Cardiac muscle cell (in vitro differentiated cells and primary cell): Measurements from ENCODE around the gene FN3K. TPM values are rescaled to one million over a fixed set of nuclear protein-coding genes. Genes with fewer than 3 reads are reported as not detected.
A peak's percentile ranks its signal among the peaks of the same experiment; 100 is the strongest.

ENCODE experiments used
- DNase-seq, 2 donors: peaks; one replicate each; pipeline versions ENCODE4 v3.0.0 to v3.0.0-alpha.2; 2010 to 2017; ENCODE audit warnings: low read depth in 1 of 2, low spot score in 1 of 2
- H3K27ac ChIP-seq: fragments of 200-600 bp; sonication (generic); 2 replicates; pipeline ENCODE4 v1.5.1; 2016
- H3K27me3 ChIP-seq: fragments of 200-600 bp; sonication (generic); 2 replicates; pipeline ENCODE4 v1.6.0; 2016; ENCODE audit warnings: control low read depth
- H3K36me3 ChIP-seq: fragments of 200-600 bp; sonication (generic); 2 replicates; pipeline ENCODE4 v1.5.1; 2016; ENCODE audit warnings: control low read depth
- H3K4me1 ChIP-seq: fragments of 200-600 bp; sonication (generic); 2 replicates; pipeline ENCODE4 v1.8.1; 2017; ENCODE audit warnings: low read depth, mild to moderate bottlenecking, mixed run types
- H3K4me3 ChIP-seq: fragments of 200-600 bp; sonication (generic); 2 replicates; pipeline ENCODE4 v1.5.1; 2016; ENCODE audit warnings: mild to moderate bottlenecking
- H3K9me3 ChIP-seq: fragments of 200-600 bp; sonication (generic); 2 replicates; pipeline ENCODE4 v1.5.1; 2017; ENCODE audit warnings: low read depth, mild to moderate bottlenecking, control low read depth
- CTCF ChIP-seq: IDR thresholded peaks from 2 replicates; pipeline ENCODE4 v1.5.1; 2012; ENCODE audit warnings: low read depth, mild to moderate bottlenecking, low read length
- polyA plus RNA-seq: library from polyadenylated mRNA; unstranded; fragments of >200 nt; fragmentation: Nextera tagmentation; extraction: Ambion mirVana; gene quantifications from 2 replicates; pipeline ENCODE4 v1.2.1, GENCODE V29; 2016
- total RNA-seq: library from RNA; depleted of rRNA; stranded (reverse); fragments of >200 nt; gene quantifications from 2 replicates; pipeline ENCODE4 v1.2.3, GENCODE V29; 2016

The FN3K gene
- total and polyA plus RNA-seq, 2 experiments from 2014 or later, result 10.3 to 20.6 TPM

GRCh38 chr17:82754297-82755208 lies 19.1 kb downstream of the FN3K start:
- Histone ChIP-seq H3K27ac (peak overlapping the region; percentile 66), H3K4me3 (peak overlapping the region; percentile 22), H3K27me3 (no peaks in the 10 kb centered on the region), H3K4me1 (peaks cover 6% of the 10 kb centered on the region), H3K36me3 (no peaks in the 10 kb centered on the region), H3K9me3 (no peaks in the 10 kb centered on the region)
- TF ChIP-seq CTCF, result no peak
- DNase-seq, result peak in 1 of 2 donors; percentile 73

DNA sequence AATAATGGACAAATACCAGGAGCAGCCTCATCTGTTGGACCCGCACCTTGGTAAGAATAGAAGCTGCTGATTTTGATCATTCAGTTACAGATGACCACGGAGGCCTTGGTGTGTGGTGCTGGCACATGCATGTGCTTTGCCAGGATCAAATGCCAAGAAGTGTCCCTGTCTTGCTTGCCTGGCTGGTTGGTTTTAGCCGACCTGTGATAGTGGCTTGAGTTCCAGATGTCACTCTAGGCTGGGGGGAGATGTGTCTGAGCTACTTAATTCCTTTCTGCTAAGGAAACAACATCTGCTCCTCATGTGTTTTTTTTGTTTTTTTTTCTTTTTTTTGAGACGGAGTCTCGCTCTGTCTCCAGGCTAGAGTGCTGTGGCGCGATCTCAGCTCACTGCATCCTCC lies 20.8 kb downstream of the FN3K start:
- TF ChIP-seq CTCF, result no peak
- H3K36me3 ChIP-seq, result no peaks in the 10 kb centered on the region
- DNase-seq, result no peak
- no peaks in the 10 kb centered on the region for H3K27me3 ChIP-seq
- no peaks in the 10 kb centered on the region for H3K9me3 ChIP-seq
- H3K4me3 ChIP-seq, result no peak overlapping the region
- no peak overlapping the region for H3K27ac ChIP-seq
- peaks cover 6% of the 10 kb centered on the region for H3K4me1 ChIP-seq

DNA sequence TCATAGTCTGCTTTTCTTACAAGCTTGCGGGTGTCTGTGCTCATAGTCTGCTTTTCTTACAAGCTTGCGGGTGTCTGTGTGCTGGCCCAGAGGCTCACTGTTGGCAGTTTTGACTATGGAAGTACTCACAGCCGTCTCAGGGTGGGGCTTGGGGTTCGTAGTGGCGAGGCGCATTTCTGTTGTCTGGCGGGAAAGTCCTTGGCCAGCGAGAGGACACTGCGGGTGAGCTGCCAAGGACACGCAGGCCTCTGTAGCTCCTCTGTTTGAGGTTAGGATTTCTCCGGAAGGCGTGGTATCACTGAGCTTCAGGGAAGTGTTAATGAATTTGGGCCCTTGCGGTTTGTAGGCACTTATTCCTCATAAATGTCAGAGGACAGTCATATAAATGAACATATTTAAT lies 30.0 kb downstream of the FN3K start:
- no peak for DNase-seq
- no peaks in the 10 kb centered on the region for H3K4me1 ChIP-seq
- no peaks in the 10 kb centered on the region for H3K9me3 ChIP-seq
- no peak overlapping the region for H3K4me3 ChIP-seq
- H3K36me3 ChIP-seq, result peaks cover 16% of the 10 kb centered on the region
- no peak for TF ChIP-seq CTCF
- no peak overlapping the region for H3K27ac ChIP-seq
- H3K27me3 ChIP-seq, result no peaks in the 10 kb centered on the region

DNA sequence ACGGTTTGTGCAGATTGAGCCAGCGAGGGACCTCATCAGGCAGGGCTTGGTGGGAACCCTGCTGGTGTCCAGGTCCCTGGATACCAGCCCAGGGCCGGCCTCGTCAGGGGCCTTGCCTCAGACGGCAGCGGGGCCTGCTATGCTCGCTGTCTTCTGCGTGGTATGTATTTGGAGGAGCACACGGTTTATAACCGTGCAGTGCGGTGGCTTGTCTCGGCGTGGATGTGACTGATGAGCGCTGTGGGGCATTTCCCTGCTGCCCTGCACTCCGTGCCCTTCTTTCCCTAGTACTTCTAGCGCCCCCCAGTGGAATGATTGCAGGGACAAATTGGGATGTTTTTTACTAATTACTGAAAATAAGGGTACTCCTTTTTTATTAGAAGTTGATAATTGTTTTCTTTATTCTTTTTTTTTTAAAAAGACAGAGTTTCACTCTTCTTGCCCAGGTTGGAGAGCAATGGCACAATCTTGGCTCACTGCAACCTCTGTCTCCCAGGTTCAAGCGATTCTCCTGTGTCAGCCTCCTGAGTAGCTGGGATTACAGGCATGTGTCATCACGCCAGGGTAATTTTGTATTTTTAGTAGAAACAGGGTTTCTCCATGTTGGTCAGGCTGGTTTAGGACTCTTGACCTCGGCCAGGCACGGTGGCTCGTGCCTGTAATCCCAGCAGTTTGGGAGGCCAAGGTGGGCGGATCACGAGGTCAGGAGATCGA lies 31.8 kb downstream of the FN3K start:
- Histone ChIP-seq H3K27me3 (no peaks in the 10 kb centered on the region), H3K27ac (no peak overlapping the region), H3K36me3 (peaks cover 16% of the 10 kb centered on the region), H3K9me3 (no peaks in the 10 kb centered on the region), H3K4me3 (no peak overlapping the region), H3K4me1 (no peaks in the 10 kb centered on the region)
- TF ChIP-seq CTCF, result peak; percentile 59
- peak; percentile 56 to 60 for DNase-seq

DNA sequence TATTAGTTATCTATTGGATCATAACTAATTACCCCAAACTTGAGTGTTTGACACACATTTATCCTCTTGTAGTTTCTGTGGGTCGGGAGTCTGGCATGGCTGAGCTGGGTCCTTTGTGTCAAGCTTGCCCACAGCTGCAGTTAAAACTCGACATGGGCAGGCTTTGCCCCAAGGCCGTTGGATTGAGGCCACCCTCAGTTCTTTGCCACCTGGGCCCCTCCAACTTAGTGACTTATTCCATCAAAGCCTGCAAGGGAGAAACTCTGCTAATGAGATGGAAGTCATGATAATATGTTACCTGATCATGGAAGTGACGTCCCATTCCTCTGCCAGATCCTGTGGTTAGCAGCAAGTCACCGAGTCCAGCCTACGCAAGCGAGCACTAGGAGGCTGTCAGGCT lies 33.6 kb downstream of the FN3K start:
- DNase-seq, result no peak
- peaks cover 16% of the 10 kb centered on the region for H3K36me3 ChIP-seq
- H3K27me3 ChIP-seq, result no peaks in the 10 kb centered on the region
- H3K27ac ChIP-seq, result no peak overlapping the region
- H3K4me1 ChIP-seq, result no peaks in the 10 kb centered on the region
- H3K9me3 ChIP-seq, result no peaks in the 10 kb centered on the region
- no peak overlapping the region for H3K4me3 ChIP-seq
- no peak for TF ChIP-seq CTCF
